GM20431 (cell line): ENCODE data around the gene ARHGAP10.

Experiments
- in situ Hi-C: fragments of 300-500 bp; cut with MseI, MboI; formaldehyde crosslinking; loops from one replicate; pipeline ENCODE4 v1.15.0; 2020; ENCODE audit warnings: low sequenced_read_pairs; ENCODE audit not compliant: unreplicated experiment

Gene ARHGAP10

DNA sequence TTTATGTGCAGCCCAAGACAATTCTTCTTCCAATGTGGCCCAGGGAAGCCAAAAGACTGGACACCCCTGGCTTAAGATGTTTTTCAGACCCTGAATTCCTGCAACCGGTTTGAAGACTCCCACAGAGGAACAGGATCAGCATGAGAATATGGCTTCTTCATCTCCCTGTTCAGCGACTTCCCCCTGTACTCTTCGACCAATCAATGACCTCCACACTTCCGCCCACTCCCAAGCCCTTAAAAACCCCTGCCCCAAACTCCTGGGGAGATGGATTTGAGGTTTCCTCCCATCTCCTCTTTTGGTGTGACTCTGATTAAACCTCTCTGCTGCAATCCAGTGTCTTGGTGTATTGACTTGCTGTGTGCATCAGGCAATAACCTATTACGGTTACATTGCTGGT lies 365.9 kb downstream of the ARHGAP10 start:
- in situ Hi-C loops = no loop called here

DNA sequence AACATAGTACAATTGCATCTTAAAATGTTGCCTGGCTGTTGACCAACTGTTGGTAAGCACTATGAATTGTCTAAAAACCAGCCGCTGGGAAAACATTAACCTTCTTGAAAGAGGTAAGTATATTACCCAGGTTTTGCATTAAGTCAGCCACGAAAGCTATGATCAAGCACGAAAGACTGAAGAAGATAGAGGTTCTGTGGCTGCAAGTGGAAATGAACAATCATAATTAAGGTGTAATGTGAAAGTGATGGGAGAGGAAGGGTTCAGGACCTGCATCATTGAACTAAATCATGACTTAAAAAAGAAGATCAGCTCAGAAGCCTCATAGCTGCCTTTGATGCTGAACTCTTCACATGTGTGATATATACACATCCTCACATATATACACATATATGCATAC lies 369.3 kb downstream of the ARHGAP10 start:
- in situ Hi-C loops = no loop called here

- in situ Hi-C loops = no loop called here
Measured at GRCh38 chr4:148101790-148102189, 369.9 kb downstream of the ARHGAP10 start.

GRCh38 chr4:148103597-148104355 lies 371.9 kb downstream of the ARHGAP10 start:
- in situ Hi-C loops = no loop called here

GRCh38 chr4:148108766-148109165 lies 376.9 kb downstream of the ARHGAP10 start:
- in situ Hi-C loops = no loop called here

DNA sequence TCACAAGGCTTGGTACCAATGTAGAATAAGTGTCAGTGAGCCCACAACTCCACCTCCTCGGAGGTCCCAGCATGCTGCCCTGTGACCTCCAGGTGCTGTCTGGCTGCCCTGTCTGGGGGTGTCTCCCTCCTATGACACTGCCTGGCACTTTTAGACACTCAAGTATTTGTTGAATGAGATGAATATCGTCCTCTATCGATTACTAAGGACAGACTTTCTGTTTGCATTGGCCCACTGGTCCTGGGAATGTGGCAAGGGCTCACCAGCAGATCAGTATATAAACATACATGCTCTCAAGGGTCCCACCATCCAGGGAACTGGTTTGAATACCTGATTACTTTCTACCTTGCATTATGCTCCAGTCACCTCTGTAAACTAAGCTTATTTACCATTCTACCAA lies 377.3 kb downstream of the ARHGAP10 start:
- in situ Hi-C loops = no loop called here

DNA sequence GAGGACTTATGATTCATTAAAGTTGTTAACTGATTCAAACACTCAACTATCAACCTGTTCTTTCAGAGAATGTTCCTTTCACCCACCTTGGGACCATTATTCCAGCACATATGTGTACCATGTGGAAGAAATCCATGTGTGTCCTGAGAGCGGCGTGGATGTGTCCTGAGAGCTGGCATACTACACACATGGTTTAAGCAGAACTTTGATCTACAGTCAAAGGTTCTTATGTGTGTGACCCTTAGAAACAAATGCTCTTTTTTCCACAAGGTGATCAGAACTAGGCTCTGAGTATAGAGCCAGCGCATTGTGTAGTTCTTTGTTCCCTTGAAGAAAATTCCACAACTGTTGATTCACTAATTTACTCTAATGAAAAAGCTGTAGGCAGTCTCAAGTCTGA lies 378.3 kb downstream of the ARHGAP10 start:
- in situ Hi-C loops = no loop called here

DNA sequence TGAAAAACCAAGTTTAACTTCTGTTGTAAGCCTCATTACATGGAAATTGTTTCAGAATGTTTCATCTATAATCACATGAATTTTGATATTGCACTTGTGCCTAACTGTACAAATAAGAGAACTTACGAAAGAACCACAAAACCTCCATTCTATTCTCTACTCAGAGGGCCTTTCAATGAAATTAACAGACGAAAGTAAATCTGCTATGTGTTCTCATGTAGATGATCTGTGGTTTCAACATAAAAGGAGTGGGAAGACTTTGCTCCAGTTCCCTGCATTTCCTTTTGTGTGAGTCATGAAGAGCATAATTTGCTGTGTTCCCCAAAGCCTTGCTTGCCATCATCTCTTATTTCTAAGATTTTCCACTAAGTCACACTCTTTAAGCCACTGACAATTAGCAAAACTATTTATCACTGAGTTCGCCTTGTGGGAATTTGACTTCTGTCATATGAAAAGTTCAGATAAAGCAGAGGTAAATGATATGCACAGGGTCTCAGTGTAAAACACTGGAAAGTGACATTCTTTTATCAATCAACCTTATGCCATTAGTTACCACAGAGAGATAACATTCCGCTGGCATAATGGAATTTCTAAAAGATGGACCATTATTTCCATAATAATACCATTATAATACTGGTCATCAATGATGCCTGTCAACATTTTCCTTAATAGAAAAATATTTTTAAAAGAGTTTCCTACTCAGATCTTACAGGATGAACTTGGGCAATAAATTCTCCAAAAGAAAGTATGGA lies 380.5 kb downstream of the ARHGAP10 start:
- in situ Hi-C loops = no loop called here

GRCh38 chr4:148114436-148114835 lies 382.5 kb downstream of the ARHGAP10 start:
- in situ Hi-C loops = no loop called here

DNA sequence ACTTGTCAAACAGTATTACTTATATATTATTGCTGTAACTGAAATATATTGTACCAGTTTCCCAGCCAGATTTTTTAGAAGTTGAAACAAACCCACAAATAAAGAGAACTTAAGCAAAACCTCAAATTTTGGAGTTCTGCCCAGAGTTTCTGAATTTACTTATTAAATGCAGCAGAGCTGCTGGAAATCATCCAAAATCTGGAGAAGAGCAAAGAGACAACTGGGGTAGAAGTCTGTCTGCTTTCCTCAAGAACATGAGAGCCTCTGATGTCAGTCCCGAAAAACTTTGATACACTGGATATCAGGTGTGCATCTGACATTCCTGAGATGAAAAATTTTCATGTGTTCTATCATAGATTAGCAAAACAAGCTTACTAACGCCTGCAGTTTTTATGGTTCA lies 384.4 kb downstream of the ARHGAP10 start:
- in situ Hi-C loops = no loop called here

GRCh38 chr4:148116969-148117368 lies 385.1 kb downstream of the ARHGAP10 start:
- in situ Hi-C loops = no loop called here

- in situ Hi-C loops = no loop called here
Measured at GRCh38 chr4:148118179-148118578, 386.3 kb downstream of the ARHGAP10 start.

DNA sequence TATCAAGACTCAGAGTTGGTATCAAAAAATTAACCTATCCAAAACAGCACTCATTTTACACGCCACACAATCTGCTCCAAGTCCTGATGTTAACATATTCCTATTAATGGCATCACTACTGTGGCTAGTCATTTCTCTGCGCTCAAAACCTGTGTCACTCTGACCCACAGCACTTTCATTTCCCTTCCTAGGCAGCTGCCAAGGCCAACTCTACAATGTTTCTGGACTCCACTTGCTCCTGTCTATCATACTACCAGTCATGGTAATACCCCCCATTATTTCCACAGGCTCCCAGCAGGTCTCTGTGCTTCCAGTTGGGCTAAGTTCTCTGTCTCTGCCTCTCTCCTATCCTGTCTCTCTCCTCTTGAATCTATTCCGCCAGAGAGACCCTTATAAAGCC lies 386.7 kb downstream of the ARHGAP10 start:
- in situ Hi-C loops = no loop called here

DNA sequence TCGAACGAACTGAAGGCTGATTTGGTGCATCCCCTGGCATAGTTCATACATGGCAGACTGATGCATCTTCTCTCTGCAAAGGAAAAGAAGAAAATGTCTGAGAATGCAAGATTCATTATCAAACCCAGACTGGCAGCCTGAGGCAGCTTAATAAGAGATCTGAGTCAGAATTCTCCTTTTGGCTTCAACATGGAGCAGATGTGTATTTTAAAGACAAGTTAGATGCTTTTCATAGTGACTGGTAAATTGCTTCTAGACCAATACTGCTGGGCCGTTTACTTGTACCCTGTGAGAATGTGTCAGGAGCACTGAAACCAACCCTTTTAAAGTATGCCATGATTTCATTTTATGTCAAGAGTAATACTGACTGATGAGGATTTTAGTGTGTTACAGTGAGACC lies 388.3 kb downstream of the ARHGAP10 start:
- in situ Hi-C loops = no loop called here
